Psoas muscle (tissue), 8 donors: ENCODE measurements around the gene WDR35. TPM values are rescaled to one million over a fixed set of nuclear protein-coding genes. Genes with fewer than 3 reads are reported as not detected.

Source experiments
- ATAC-seq, 4 donors: fragments of 200-7000 bp; cut with Tn5 transposase; one replicate each; pipeline ENCODE4 v1.9.1; 2020; ENCODE audit warnings: moderate library complexity in 3 of 4, mild to moderate bottlenecking in 2 of 4
- DNase-seq, 2 donors: peaks; one replicate each; pipeline ENCODE4 v3.0.0-alpha.2; 2020
- H3K27ac ChIP-seq: fragments of 200-600 bp; one replicate; pipeline ENCODE4 v1.8.0; 2022
- H3K27me3 ChIP-seq, 3 donors: fragments of 200-600 bp in 1 of 3; one replicate each; pipeline versions ENCODE4 v1.6.1 to v1.8.0; 2013 to 2022; ENCODE audit warnings: low read length in 2 of 3, mild to moderate bottlenecking in 2 of 3, moderate library complexity in 1 of 3; ENCODE audit not compliant: insufficient read depth in 3 of 3
- H3K36me3 ChIP-seq, 2 donors: fragments of 200-600 bp in 1 of 2; one replicate each; pipeline versions ENCODE4 v1.6.1 to v1.8.0; 2013 to 2022; ENCODE audit warnings: low read depth in 1 of 2, mild to moderate bottlenecking in 1 of 2, moderate library complexity in 1 of 2; ENCODE audit not compliant: insufficient read depth in 1 of 2
- H3K4me1 ChIP-seq: fragments of 200-600 bp; one replicate; pipeline ENCODE4 v1.8.0; 2022
- H3K4me3 ChIP-seq: fragments of 200-600 bp; one replicate; pipeline ENCODE4 v1.8.0; 2022; ENCODE audit warnings: mild to moderate bottlenecking
- H3K9me3 ChIP-seq: fragments of 200-600 bp; one replicate; pipeline ENCODE4 v1.8.0; 2022
- WGBS, 3 donors: extraction: QIAGEN DNeasy Blood & Tissue Kit; methylation state at CpG; one replicate each; pipeline versions ENCODE4 v1.1.6 to v1.1.7; 2013; 5-methylcytosine and 5-hydroxymethylcytosine counted together
- intact Hi-C, 2 donors: fragments of 100-400 bp; cut with DNase I; formaldehyde crosslinking; loops; one replicate each; pipeline versions ENCODE4 v1.11.0 to v1.14.2; 2022
- polyA plus RNA-seq, 3 donors: library from polyadenylated mRNA; stranded (reverse); fragments of 200-250 nt; gene quantifications; one replicate each; pipeline ENCODE4 v1.2.3, GENCODE V29; 2013
- total RNA-seq, 4 donors: library from RNA; stranded (reverse); fragmentation: NEBNext Ultra II Directional in 2 of 4; extraction: Animal tissue kit (Norgen Biotek cat#: 25700) in 2 of 4; gene quantifications; one replicate each; pipeline versions ENCODE4 v1.2.1 to v1.2.4, GENCODE V29; 2021 to 2023
- TF ChIP-seq, protein P1 (sequence below): fragments of 200-600 bp; IDR thresholded peaks from one replicate; pipeline ENCODE4 v1.8.0; 2022; ENCODE audit warnings: antibody characterized with exemption
- donor health status: healthy with polysubstance abuse.
- donor health status: DM: no; HTN: no; CAD: no; lungs with moderate emphysema.
- donor health status: Bipolar disorder and iron deficiency.
- donor health status: healthy.
- donor health status: DM: yes; HTN: yes; CAD: no.
- donor health status: DM: no; HTN: no; CAD: no.
- donor health status: DM: no; HTN: no; CAD: no.
- donor health status: DM: yes; HTN: yes; CAD: no.

WDR35 gene
- total and polyA plus RNA-seq, 7 donors, result 1.7 to 6.1 (median 3.4) TPM

DNA sequence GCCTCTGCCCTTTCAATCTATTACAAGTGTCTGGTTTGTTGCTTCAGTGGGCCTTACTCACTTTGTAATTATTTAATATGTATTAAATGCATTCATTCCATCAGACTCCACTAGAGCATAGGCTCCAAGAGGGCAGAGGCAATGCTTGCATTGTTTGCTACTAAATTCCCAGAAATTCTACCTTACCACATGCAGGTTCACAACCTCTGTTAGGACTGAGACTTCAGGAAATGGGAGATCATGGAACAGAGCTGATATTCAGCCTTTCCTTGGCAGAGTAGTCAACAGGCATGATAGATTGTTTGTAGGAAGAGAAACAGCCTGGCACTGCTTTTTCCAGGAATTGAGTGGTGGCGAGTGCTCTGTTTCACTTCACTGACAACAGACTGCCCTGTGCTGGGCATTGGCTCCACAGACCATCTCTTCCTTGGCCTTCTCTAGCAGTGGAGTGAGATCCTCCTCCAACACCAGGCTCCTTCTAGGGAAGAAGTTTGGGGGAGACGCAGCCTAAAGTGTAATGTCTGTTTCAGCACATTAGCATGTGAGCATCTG, 28.8 kb upstream of the WDR35 start:
- no peaks in the 10 kb centered on the region for H3K27me3 ChIP-seq
- no peak overlapping the region for H3K4me3 ChIP-seq
- DNase-seq, result no peak
- no peak overlapping the region for H3K27ac ChIP-seq
- TF ChIP-seq, protein P1, sequence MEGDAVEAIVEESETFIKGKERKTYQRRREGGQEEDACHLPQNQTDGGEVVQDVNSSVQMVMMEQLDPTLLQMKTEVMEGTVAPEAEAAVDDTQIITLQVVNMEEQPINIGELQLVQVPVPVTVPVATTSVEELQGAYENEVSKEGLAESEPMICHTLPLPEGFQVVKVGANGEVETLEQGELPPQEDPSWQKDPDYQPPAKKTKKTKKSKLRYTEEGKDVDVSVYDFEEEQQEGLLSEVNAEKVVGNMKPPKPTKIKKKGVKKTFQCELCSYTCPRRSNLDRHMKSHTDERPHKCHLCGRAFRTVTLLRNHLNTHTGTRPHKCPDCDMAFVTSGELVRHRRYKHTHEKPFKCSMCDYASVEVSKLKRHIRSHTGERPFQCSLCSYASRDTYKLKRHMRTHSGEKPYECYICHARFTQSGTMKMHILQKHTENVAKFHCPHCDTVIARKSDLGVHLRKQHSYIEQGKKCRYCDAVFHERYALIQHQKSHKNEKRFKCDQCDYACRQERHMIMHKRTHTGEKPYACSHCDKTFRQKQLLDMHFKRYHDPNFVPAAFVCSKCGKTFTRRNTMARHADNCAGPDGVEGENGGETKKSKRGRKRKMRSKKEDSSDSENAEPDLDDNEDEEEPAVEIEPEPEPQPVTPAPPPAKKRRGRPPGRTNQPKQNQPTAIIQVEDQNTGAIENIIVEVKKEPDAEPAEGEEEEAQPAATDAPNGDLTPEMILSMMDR, result no peak
- H3K9me3 ChIP-seq, result no peaks in the 10 kb centered on the region
- no peaks in the 10 kb centered on the region for H3K36me3 ChIP-seq
- no peak for ATAC-seq
- H3K4me1 ChIP-seq, result no peaks in the 10 kb centered on the region
- intact Hi-C loops, result no loop called here
- 74 to 89% (median 78%) methylated on average over 2 of the region's 2 CpGs for WGBS, 3 donors

GRCh38 chr2:20016346-20016745, 26.4 kb upstream of the WDR35 start:
- H3K36me3 ChIP-seq, result no peaks in the 10 kb centered on the region
- ATAC-seq (no peak), DNase-seq (no peak)
- TF ChIP-seq, protein P1, result no peak
- H3K27ac ChIP-seq, result no peak overlapping the region
- H3K4me3 ChIP-seq, result no peak overlapping the region
- no peaks in the 10 kb centered on the region for H3K9me3 ChIP-seq
- peaks cover 0 to 11% (median 4%) of the 10 kb centered on the region in 3 donors for H3K27me3 ChIP-seq
- intact Hi-C loops, result no loop called here
- H3K4me1 ChIP-seq, result peaks cover 3% of the 10 kb centered on the region

- peak in 2 of 4 donors; percentile 62 to 75 for ATAC-seq
- intact Hi-C loops, result loop anchor here (1.0 to 2.0 kb wide), 2 partner anchors 83 to 85 kb away; no protein-coding TSS in a partner anchor
- Histone ChIP-seq H3K27ac (no peak overlapping the region), H3K36me3 (no peaks in the 10 kb centered on the region), H3K9me3 (no peaks in the 10 kb centered on the region), H3K27me3 (peaks cover 0 to 14% (median 4%) of the 10 kb centered on the region in 3 donors), H3K4me3 (no peak overlapping the region), H3K4me1 (peaks cover 3% of the 10 kb centered on the region)
- no peak for DNase-seq
- 14 to 20% (median 16%) methylated on average over 2 of the region's 2 CpGs for WGBS, 3 donors
- TF ChIP-seq, protein P1, result peak; percentile 56
Measured at GRCh38 chr2:20015482-20016083, 25.7 kb upstream of the WDR35 start.

DNA sequence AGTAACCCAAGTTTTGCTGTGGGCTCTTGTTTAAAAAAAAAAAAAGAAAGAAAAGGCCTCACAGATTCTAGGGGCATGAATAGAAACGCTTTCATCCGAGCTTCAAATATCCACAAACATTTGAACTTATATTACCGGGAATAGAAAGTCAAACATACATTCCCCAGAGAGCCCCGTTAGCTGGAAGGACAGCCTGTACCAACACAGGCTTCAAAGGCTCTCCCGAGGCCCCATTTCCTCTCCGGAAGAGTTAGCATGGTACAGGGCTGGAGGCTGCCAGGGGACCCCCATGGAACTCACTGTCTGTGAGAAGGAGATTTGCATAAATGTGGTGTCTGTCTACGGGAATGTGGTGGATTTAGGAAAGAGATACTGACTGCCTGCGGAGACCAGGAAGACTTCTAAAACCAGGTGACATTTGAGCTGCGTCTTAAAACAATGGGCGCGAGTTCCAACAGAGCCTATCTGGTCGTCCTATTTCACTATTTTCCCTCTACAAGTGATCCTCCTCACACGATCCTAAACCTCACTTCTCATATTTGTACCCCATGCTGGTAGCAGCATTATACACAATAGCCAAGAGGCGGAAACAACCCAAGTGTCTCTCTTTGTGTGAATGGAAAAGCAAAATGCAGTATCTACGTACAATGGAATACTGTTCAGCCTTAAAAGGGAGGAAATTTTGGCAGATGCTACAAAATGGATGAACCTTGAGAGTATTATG, 23.4 kb upstream of the WDR35 start:
- DNase-seq, result no peak
- ATAC-seq, result peak in 2 of 4 donors; percentile 44 to 48
- intact Hi-C loops, result no loop called here

More for the DNA sequence above, 23.4 kb upstream of the WDR35 start:
- Histone ChIP-seq H3K27ac (peak overlapping the region; percentile 36), H3K27me3 (peaks cover 0 to 24% (median 7%) of the 10 kb centered on the region in 3 donors), H3K36me3 (no peaks in the 10 kb centered on the region), H3K4me1 (peaks cover 3% of the 10 kb centered on the region), H3K9me3 (no peaks in the 10 kb centered on the region), H3K4me3 (peak overlapping the region; percentile 64)
- TF ChIP-seq, protein P1, result no peak
- WGBS, 3 donors, result 47 to 62% (median 56%) methylated on average over 15 of the region's 15 CpGs
